ENCODE measurements around the gene TIMM44. TPM values are rescaled to one million over a fixed set of nuclear protein-coding genes. Genes with fewer than 3 reads are reported as not detected.

The TIMM44 gene
- total RNA-seq, 1 experiment from 2014 or later = 142 TPM

DNA sequence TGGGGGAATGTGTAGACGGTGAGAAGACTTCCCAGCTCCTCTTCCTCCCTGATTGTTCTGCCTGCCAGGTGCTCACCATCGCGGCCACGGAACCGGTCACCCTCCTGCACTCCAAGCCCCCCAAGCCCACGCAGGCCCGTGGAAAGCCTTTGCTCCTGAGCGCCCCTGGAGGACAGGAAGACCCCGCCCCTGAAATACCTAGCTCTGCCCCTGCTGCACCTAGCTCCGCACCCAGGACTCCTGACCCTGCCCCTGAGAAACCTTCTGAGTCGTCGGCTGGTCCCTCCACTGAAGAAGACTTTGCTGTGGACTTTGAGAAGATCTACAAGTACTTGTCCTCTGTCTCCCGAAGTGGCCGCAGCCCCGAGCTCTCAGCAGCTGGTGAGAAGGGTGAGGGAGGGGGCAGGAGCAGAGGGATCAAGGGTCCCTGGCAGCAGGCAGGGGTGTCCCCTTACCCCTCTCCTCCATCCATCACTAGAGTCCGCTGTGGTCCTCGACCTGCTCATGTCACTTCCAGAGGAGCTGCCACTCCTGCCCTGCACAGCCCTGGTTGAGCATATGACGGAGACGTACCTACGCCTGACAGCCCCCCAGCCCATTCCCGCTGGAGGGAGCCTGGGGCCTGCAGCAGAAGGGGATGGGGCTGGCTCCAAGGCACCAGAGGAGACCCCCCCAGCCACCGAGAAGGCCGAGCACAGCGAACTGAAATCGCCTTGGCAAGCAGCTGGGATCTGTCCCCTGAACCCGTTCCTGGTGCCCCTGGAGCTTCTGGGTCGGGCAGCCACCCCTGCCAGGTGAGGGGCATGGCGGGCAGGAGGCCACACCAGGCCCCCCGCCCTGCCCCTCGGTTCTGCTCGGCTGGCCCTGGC lies 21.3 kb downstream of the TIMM44 start:
- intact Hi-C loops (cut with micrococcal nuclease) = loop anchor here (5.0 kb wide), 1 partner anchor 55 kb away; no protein-coding TSS in a partner anchor
- peak overlapping the region; percentile 88 for H3K4me3 Mint-ChIP-seq (ENCODE audit: unreplicated experiment)
- TF ChIP-seq, protein P1, sequence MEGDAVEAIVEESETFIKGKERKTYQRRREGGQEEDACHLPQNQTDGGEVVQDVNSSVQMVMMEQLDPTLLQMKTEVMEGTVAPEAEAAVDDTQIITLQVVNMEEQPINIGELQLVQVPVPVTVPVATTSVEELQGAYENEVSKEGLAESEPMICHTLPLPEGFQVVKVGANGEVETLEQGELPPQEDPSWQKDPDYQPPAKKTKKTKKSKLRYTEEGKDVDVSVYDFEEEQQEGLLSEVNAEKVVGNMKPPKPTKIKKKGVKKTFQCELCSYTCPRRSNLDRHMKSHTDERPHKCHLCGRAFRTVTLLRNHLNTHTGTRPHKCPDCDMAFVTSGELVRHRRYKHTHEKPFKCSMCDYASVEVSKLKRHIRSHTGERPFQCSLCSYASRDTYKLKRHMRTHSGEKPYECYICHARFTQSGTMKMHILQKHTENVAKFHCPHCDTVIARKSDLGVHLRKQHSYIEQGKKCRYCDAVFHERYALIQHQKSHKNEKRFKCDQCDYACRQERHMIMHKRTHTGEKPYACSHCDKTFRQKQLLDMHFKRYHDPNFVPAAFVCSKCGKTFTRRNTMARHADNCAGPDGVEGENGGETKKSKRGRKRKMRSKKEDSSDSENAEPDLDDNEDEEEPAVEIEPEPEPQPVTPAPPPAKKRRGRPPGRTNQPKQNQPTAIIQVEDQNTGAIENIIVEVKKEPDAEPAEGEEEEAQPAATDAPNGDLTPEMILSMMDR (IDR thresholded peaks at IDR 0.05; ENCODE audit: unreplicated experiment) = no peak
- ChIA-PET POLR2A (interaction anchor here (0.5 to 2.4 kb wide), 3 partner anchors 53 to 82 kb away, joined by 3 to 22 read pairs (median 3); no protein-coding TSS in a partner anchor), CTCF (interaction anchor here (0.5 to 3.6 kb wide), 9 partner anchors 14 to 310 kb away, joined by 3 to 15 read pairs (median 4); partner anchors contain the start of genes LRRC8E and MAP2K7)
- H3K27me3 Mint-ChIP-seq (ENCODE audit: insufficient read depth, unreplicated experiment) = no peaks in the 10 kb centered on the region
- no TSS peak for BruUV-seq (replicated peaks)
- DNase-seq (ENCODE audit: unreplicated experiment) = no peak
- no peaks in the 10 kb centered on the region for H3K9me3 Mint-ChIP-seq (ENCODE audit: unreplicated experiment)
- peaks cover 37% of the 10 kb centered on the region for H3K36me3 Mint-ChIP-seq (ENCODE audit: insufficient read depth, unreplicated experiment)
- peaks cover 19% of the 10 kb centered on the region for H3K4me1 Mint-ChIP-seq (ENCODE audit: insufficient read depth, unreplicated experiment)
- peak overlapping the region; percentile 39 for H3K27ac Mint-ChIP-seq (ENCODE audit: low read depth, unreplicated experiment)

DNA sequence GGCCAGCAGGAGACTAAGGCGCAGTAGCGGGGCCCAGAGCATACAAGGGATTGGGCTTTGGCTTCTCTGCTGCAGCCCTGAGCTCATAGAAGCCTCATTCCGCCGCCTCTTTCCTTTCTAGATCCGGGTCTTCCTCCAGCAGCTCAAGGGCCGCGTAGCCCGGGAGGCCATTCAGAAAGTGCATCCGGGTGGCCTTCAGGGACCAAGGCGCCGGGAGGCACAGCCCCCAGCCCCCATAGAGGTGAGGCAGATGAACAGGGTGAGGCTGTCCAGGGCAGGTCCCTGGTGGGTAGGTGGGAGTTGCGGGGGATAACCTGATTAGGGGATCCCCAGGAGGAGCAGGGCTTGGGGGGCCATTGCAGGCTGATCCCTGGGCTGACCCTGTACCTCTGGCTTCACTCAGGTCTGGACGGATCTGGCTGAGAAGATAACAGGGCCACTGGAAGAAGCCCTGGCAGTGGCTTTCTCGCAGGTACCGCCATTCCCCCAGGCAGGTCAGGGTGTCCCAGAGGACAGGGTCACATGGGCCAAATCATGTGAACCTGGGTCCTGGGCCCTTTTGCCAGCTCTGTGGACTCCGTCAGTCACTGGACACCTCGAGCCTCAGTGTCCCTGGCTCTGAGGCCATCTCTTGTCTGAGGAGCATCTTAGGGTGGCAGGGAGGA lies 22.0 kb downstream of the TIMM44 start:
- ChIA-PET CTCF (interaction anchor here (0.8 to 3.6 kb wide), 8 partner anchors 7 to 69 kb away, joined by 3 to 15 read pairs (median 4); partner anchors contain the start of genes LRRC8E, MAP2K7 and TIMM44), POLR2A (interaction anchor here (0.6 to 2.5 kb wide), 8 partner anchors 9 to 75 kb away, joined by 3 to 61 read pairs (median 14); partner anchors contain the start of genes LRRC8E, MAP2K7 and TIMM44)
- H3K4me3 Mint-ChIP-seq (ENCODE audit: unreplicated experiment) = peak overlapping the region; percentile 88
- no TSS peak for BruUV-seq (replicated peaks)
- peak overlapping the region; percentile 55 for H3K27ac Mint-ChIP-seq (ENCODE audit: low read depth, unreplicated experiment)
- no peaks in the 10 kb centered on the region for H3K27me3 Mint-ChIP-seq (ENCODE audit: insufficient read depth, unreplicated experiment)
- no peak for DNase-seq (ENCODE audit: unreplicated experiment)
- H3K9me3 Mint-ChIP-seq (ENCODE audit: unreplicated experiment) = no peaks in the 10 kb centered on the region
- intact Hi-C loops (cut with micrococcal nuclease) = loop anchor here (5.0 kb wide), 1 partner anchor 54 kb away; no protein-coding TSS in a partner anchor
- TF ChIP-seq, protein P1 (IDR thresholded peaks at IDR 0.05; ENCODE audit: unreplicated experiment) = no peak
- H3K36me3 Mint-ChIP-seq (ENCODE audit: insufficient read depth, unreplicated experiment) = peaks cover 34% of the 10 kb centered on the region
- H3K4me1 Mint-ChIP-seq (ENCODE audit: insufficient read depth, unreplicated experiment) = peaks cover 19% of the 10 kb centered on the region

DNA sequence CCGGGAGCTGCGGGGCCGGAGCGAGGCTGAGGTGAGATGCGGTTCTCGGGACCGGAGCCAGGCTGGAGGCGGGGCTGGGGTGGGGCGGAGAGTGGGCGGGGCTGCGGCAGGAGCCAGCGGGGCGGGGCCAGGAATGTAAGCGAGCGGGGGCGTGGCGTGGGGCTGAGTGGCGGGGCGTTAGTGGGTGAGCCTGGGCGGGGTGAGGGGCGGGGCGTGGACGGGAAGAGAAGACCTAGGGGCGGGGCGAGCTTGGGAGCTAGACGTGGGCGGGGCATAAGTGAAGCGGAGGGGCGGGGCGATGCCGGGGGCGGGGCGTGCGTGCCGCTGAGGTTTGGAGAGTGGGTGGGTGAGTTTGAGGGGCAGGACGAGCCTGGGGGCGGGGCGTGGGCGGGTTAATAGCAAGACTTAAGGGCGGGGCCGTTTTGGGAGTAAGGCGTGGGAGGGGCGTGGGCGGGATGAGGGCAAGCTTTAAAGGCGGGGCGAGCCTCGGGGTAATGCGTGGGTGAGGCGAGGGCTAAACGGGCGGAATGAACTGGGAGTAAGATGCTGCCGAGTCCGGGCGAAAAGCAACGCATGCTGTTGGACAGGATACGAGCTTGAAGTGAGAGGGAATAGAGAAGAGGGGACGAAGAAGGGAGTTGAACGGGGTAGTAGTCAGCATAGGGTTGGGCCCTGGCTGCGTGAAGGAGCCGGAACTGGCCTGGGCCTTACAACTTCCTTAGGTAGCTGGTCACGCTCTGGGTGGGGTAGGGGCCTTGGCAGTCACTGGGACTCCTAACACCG lies 22.8 kb downstream of the TIMM44 start:
- Mint-ChIP-seq H3K27ac (ENCODE audit: low read depth, unreplicated experiment) (peak overlapping the region; percentile 59), H3K9me3 (ENCODE audit: unreplicated experiment) (no peaks in the 10 kb centered on the region), H3K27me3 (ENCODE audit: insufficient read depth, unreplicated experiment) (no peaks in the 10 kb centered on the region), H3K36me3 (ENCODE audit: insufficient read depth, unreplicated experiment) (peaks cover 29% of the 10 kb centered on the region), H3K4me1 (ENCODE audit: insufficient read depth, unreplicated experiment) (peaks cover 19% of the 10 kb centered on the region), H3K4me3 (ENCODE audit: unreplicated experiment) (peak overlapping the region; percentile 88)
- intact Hi-C loops (cut with micrococcal nuclease) = loop anchor here (5.0 kb wide), 1 partner anchor 53 kb away; no protein-coding TSS in a partner anchor
- TSS peak; percentile 60 for BruUV-seq (replicated peaks)
- CTCF ChIA-PET = interaction anchor here (0.5 to 3.6 kb wide), 11 partner anchors 8 to 312 kb away, joined by 3 to 15 read pairs (median 3); partner anchors contain the start of gene TIMM44
- peak; percentile 97 for DNase-seq (ENCODE audit: unreplicated experiment)
- TF ChIP-seq, protein P1 (IDR thresholded peaks at IDR 0.05; ENCODE audit: unreplicated experiment) = no peak
- POLR2A ChIA-PET = interaction anchor here (0.6 to 2.5 kb wide), 16 partner anchors 9 to 851 kb away, joined by 3 to 61 read pairs (median 4); partner anchors contain the start of genes LRRC8E, MAP2K7, TIMM44 and ZNF557

All from MCF 10A (cell line).